HEK293 (cell line): ENCODE data around the gene GCNT4.

Source experiments
- CTCF ChIA-PET: fragments of 350-600 bp; formaldehyde crosslinking; extraction: SDS; loops from one replicate; lab custom pipeline; 2021; ENCODE audit warnings: antibody characterized with exemption; lab: Yijun Ruan, JAX
- POLR2A ChIA-PET: fragments of 300-600 bp; formaldehyde crosslinking; extraction: SDS; loops from one replicate; lab custom pipeline; 2020; ENCODE audit warnings: antibody characterized with exemption, inconsistent platforms; lab: Yijun Ruan, JAX
- H3K27ac ChIP-seq: fragments of 200-500 bp; sonication (Bioruptor generic); 2 replicates; pipeline ENCODE4 v1.5.1; 2014; ENCODE audit warnings: low read depth, low read length, control low read depth, inconsistent platforms; ENCODE audit errors: extremely low read depth
- H3K36me3 ChIP-seq, 2 experiments: fragments of 200-500 bp in 1 of 2; sonication (Bioruptor generic) in 1 of 2; 1 replicate in 1 of 2; 2 replicates in 1 of 2; pipeline ENCODE4 v1.5.1; 2014 to 2017; ENCODE audit warnings: inconsistent platforms in 2 of 2, low read length in 2 of 2; ENCODE audit not compliant: control insufficient read depth in 2 of 2, insufficient read depth in 1 of 2
- H3K4me1 ChIP-seq: fragments of 200-500 bp; sonication (Bioruptor generic); 2 replicates; pipeline ENCODE4 v1.5.1; 2014; ENCODE audit warnings: mild to moderate bottlenecking, low read length, inconsistent platforms; ENCODE audit not compliant: control insufficient read depth, insufficient read depth
- H3K4me3 ChIP-seq: 2 replicates; pipeline ENCODE4 v1.5.1; 2011; ENCODE audit warnings: low read depth, mild to moderate bottlenecking, control low read depth, low read length, moderate library complexity
- H3K9me3 ChIP-seq: fragments of 200-500 bp; sonication (Bioruptor generic); 2 replicates; pipeline ENCODE4 v1.5.1; 2014; ENCODE audit warnings: low read depth, low read length, inconsistent platforms; ENCODE audit not compliant: control insufficient read depth, insufficient read depth
- GLI2 ChIP-seq: fragments of 450-650 bp; formaldehyde crosslinking; IDR thresholded peaks from 2 replicates; pipeline ENCODE4; 2017; ENCODE audit warnings: missing biosample characterization, missing genetic modification characterization, low read depth, borderline replicate concordance
- HOXA7 ChIP-seq: sonication (generic); formaldehyde crosslinking; IDR thresholded peaks from 2 replicates; pipeline ENCODE4 v1.8.1; 2022; ENCODE audit warnings: missing genetic modification reagents, borderline replicate concordance
- KLF10 ChIP-seq: fragments of 450-650 bp; IDR thresholded peaks from 2 replicates; pipeline ENCODE4 v1.5.1; 2018; ENCODE audit warnings: missing biosample characterization, mild to moderate bottlenecking, missing genetic modification characterization
- MEIS1 ChIP-seq: sonication (generic); formaldehyde crosslinking; IDR thresholded peaks from 2 replicates; pipeline ENCODE4 v1.8.1; 2022; ENCODE audit warnings: missing genetic modification reagents, mild to moderate bottlenecking, borderline replicate concordance
- SCRT1 ChIP-seq: fragments of 450-650 bp; formaldehyde crosslinking; IDR thresholded peaks from 2 replicates; pipeline ENCODE4 v1.5.1; 2016; ENCODE audit warnings: missing biosample characterization, missing genetic modification characterization, borderline replicate concordance
- SCRT2 ChIP-seq: fragments of 450-650 bp; formaldehyde crosslinking; IDR thresholded peaks from 2 replicates; pipeline ENCODE4 v1.5.1; 2016; ENCODE audit warnings: missing biosample characterization, missing genetic modification characterization
- ZBTB21 ChIP-seq: fragments of 450-650 bp; formaldehyde crosslinking; IDR thresholded peaks from 2 replicates; pipeline ENCODE4 v1.5.1; 2017; ENCODE audit warnings: missing biosample characterization, missing genetic modification characterization
- ZNF133 ChIP-seq: fragments of 450-650 bp; formaldehyde crosslinking; IDR thresholded peaks from 2 replicates; pipeline ENCODE4 v1.5.1; 2016; ENCODE audit warnings: missing biosample characterization, missing genetic modification characterization
- ZNF140 ChIP-seq: fragments of 450-650 bp; formaldehyde crosslinking; IDR thresholded peaks from 2 replicates; pipeline ENCODE4 v1.5.1; 2016; ENCODE audit warnings: missing biosample characterization, missing genetic modification characterization
- ZNF184 ChIP-seq: fragments of 450-650 bp; IDR thresholded peaks from 2 replicates; pipeline ENCODE4 v1.5.1; 2018; ENCODE audit warnings: missing biosample characterization, mild to moderate bottlenecking, missing genetic modification characterization
- ZNF292 ChIP-seq: fragments of 450-650 bp; formaldehyde crosslinking; IDR thresholded peaks from 2 replicates; pipeline ENCODE4 v1.5.1; 2016; ENCODE audit warnings: low read depth, missing biosample characterization, missing genetic modification characterization, borderline replicate concordance
- ZNF324 ChIP-seq: fragments of 450-650 bp; formaldehyde crosslinking; IDR thresholded peaks from 2 replicates; pipeline ENCODE4 v1.5.1; 2016; ENCODE audit warnings: missing biosample characterization, missing genetic modification characterization
- ZNF350 ChIP-seq: fragments of 450-650 bp; formaldehyde crosslinking; IDR thresholded peaks from 2 replicates; pipeline ENCODE4 v1.5.0; 2017; ENCODE audit warnings: missing biosample characterization, mild to moderate bottlenecking, missing genetic modification characterization
- ZNF354C ChIP-seq: fragments of 450-650 bp; formaldehyde crosslinking; IDR thresholded peaks from 2 replicates; pipeline ENCODE4 v1.5.1; 2016; ENCODE audit warnings: missing biosample characterization, missing genetic modification characterization, low read depth, borderline replicate concordance
- ZNF394 ChIP-seq: fragments of 450-650 bp; formaldehyde crosslinking; IDR thresholded peaks from 2 replicates; pipeline ENCODE4 v1.5.1; 2016; ENCODE audit warnings: missing biosample characterization, missing genetic modification characterization, mild to moderate bottlenecking, moderate library complexity, borderline replicate concordance
- ZNF48 ChIP-seq: fragments of 450-650 bp; formaldehyde crosslinking; IDR thresholded peaks from 2 replicates; pipeline ENCODE4 v1.5.1; 2016; ENCODE audit warnings: missing biosample characterization, missing genetic modification characterization
- ZNF514 ChIP-seq: fragments of 450-650 bp; formaldehyde crosslinking; IDR thresholded peaks from 2 replicates; pipeline ENCODE4 v1.5.1; 2016; ENCODE audit warnings: missing biosample characterization, missing genetic modification characterization
- ZNF530 ChIP-seq: fragments of 450-650 bp; formaldehyde crosslinking; IDR thresholded peaks from 2 replicates; pipeline ENCODE4 v1.5.1; 2016; ENCODE audit warnings: low read depth, missing biosample characterization, missing genetic modification characterization
- ZNF544 ChIP-seq: fragments of 450-650 bp; formaldehyde crosslinking; IDR thresholded peaks from 2 replicates; pipeline ENCODE4 v1.5.0; 2017; ENCODE audit warnings: missing biosample characterization, missing genetic modification characterization
- ZNF548 ChIP-seq: fragments of 450-650 bp; formaldehyde crosslinking; IDR thresholded peaks from 2 replicates; pipeline ENCODE4 v1.5.1; 2016; ENCODE audit warnings: missing biosample characterization, missing genetic modification characterization
- ZNF624 ChIP-seq: fragments of 450-650 bp; formaldehyde crosslinking; IDR thresholded peaks from 2 replicates; pipeline ENCODE4 v1.5.1; 2017; ENCODE audit warnings: missing biosample characterization, missing genetic modification characterization
- ZNF707 ChIP-seq: fragments of 450-650 bp; formaldehyde crosslinking; IDR thresholded peaks from 2 replicates; pipeline ENCODE4 v1.5.1; 2016; ENCODE audit warnings: missing biosample characterization, missing genetic modification characterization
- ZNF776 ChIP-seq: fragments of 450-650 bp; formaldehyde crosslinking; IDR thresholded peaks from 2 replicates; pipeline ENCODE4 v1.5.0; 2017; ENCODE audit warnings: missing biosample characterization, missing genetic modification characterization, borderline replicate concordance
- ZNF777 ChIP-seq: fragments of 450-650 bp; formaldehyde crosslinking; IDR thresholded peaks from 2 replicates; pipeline ENCODE4 v1.5.1; 2017; ENCODE audit warnings: missing biosample characterization, missing genetic modification characterization, borderline replicate concordance
- TF ChIP-seq, protein P1 (sequence below): IDR thresholded peaks from 2 replicates; pipeline ENCODE4 v1.6.1; 2011; ENCODE audit warnings: mild to moderate bottlenecking, low read depth, low read length, borderline replicate concordance
- TF ChIP-seq, protein P2 (sequence below): fragments of 450-650 bp; formaldehyde crosslinking; IDR thresholded peaks from 2 replicates; pipeline ENCODE4 v1.5.1; 2016; ENCODE audit warnings: missing biosample characterization, missing genetic modification characterization, borderline replicate concordance
- TF ChIP-seq, protein P3 (sequence below): fragments of 450-650 bp; formaldehyde crosslinking; IDR thresholded peaks from 2 replicates; pipeline ENCODE4 v1.5.1; 2017; ENCODE audit warnings: missing biosample characterization, missing genetic modification characterization

Gene GCNT4

DNA sequence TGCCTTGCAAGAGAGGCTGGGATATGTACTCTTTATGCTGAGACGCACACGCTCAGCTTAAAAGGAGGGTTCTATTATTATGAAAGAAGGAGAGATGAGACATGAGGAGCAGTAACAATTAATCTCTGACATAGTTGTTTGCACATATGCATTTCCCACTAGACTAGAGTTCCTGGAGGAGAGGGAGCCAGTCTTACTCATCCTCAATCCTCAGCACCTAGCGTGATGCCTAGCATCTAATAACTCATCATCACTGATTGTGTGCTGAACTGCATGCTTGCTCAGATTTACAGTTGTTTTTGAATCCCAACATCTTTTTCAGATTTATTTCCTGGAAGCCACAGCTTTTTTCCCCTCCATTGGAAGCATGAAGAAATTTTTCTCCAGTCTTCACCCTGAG, 35.5 kb downstream of the GCNT4 start:
- H3K4me1 ChIP-seq = no peaks in the 10 kb centered on the region
- H3K9me3 ChIP-seq = no peaks in the 10 kb centered on the region
- TF ChIP-seq, protein P1, sequence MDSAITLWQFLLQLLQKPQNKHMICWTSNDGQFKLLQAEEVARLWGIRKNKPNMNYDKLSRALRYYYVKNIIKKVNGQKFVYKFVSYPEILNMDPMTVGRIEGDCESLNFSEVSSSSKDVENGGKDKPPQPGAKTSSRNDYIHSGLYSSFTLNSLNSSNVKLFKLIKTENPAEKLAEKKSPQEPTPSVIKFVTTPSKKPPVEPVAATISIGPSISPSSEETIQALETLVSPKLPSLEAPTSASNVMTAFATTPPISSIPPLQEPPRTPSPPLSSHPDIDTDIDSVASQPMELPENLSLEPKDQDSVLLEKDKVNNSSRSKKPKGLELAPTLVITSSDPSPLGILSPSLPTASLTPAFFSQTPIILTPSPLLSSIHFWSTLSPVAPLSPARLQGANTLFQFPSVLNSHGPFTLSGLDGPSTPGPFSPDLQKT = no peak
- TF ChIP-seq ZNF133 = no peak
- TF ChIP-seq ZNF624 (tag by site-specific recombination) = no peak
- TF ChIP-seq ZNF530 (tag by site-specific recombination) = no peak
- no peak for TF ChIP-seq ZNF776
- TF ChIP-seq ZNF777 = no peak
- no peak for TF ChIP-seq ZNF514 (tag by site-specific recombination)
- no peak for TF ChIP-seq ZNF544 (tag by site-specific recombination)
- TF ChIP-seq ZNF140 (tag by site-specific recombination) = no peak
- TF ChIP-seq ZNF48 (tag by site-specific recombination) = no peak
- TF ChIP-seq, protein P2, sequence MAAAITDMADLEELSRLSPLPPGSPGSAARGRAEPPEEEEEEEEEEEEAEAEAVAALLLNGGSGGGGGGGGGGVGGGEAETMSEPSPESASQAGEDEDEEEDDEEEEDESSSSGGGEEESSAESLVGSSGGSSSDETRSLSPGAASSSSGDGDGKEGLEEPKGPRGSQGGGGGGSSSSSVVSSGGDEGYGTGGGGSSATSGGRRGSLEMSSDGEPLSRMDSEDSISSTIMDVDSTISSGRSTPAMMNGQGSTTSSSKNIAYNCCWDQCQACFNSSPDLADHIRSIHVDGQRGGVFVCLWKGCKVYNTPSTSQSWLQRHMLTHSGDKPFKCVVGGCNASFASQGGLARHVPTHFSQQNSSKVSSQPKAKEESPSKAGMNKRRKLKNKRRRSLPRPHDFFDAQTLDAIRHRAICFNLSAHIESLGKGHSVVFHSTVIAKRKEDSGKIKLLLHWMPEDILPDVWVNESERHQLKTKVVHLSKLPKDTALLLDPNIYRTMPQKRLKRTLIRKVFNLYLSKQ (tag by site-specific recombination) = no peak
- no peak for TF ChIP-seq KLF10 (tag by site-specific recombination)
- TF ChIP-seq, protein P3, sequence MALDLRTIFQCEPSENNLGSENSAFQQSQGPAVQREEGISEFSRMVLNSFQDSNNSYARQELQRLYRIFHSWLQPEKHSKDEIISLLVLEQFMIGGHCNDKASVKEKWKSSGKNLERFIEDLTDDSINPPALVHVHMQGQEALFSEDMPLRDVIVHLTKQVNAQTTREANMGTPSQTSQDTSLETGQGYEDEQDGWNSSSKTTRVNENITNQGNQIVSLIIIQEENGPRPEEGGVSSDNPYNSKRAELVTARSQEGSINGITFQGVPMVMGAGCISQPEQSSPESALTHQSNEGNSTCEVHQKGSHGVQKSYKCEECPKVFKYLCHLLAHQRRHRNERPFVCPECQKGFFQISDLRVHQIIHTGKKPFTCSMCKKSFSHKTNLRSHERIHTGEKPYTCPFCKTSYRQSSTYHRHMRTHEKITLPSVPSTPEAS = no peak
- TF ChIP-seq ZNF350 = no peak
- H3K36me3 ChIP-seq = no peaks in the 10 kb centered on the region
- H3K27ac ChIP-seq = no peak overlapping the region
- ChIA-PET CTCF (interaction anchor here (1.4 kb wide), 1 partner anchor 11 kb away, joined by 4 read pairs; no protein-coding TSS in a partner anchor), POLR2A (no interaction called here)
- no peak overlapping the region for H3K4me3 ChIP-seq

DNA sequence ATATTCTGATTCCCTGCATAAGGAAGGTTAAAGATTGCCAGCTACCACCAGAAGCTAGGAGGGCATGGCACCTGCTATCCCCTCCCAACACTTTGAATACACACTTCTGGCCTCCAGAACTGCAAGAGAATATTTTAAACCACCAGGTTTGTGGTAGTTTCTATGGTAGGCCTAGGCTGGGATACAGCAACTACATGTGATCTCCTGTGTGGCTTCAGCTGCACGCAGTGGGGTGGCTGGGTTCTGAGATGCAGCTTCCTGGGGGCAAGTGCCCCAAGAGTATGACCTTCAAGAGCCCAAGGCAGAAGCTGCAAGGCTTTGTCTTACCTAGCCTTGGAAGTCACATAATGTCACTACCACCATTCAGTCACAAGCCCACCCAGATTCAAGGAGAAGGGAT, 39.6 kb downstream of the GCNT4 start:
- ChIA-PET POLR2A (no interaction called here), CTCF (no interaction called here)
- no peak overlapping the region for H3K4me3 ChIP-seq
- no peak overlapping the region for H3K27ac ChIP-seq
- H3K9me3 ChIP-seq = no peaks in the 10 kb centered on the region
- TF ChIP-seq ZNF292 = no peak
- TF ChIP-seq ZNF324 = no peak
- TF ChIP-seq ZNF354C (tag by site-specific recombination) = no peak
- no peak for TF ChIP-seq ZNF707 (tag by site-specific recombination)
- TF ChIP-seq, all 188 proteins: peak for 0
- H3K36me3 ChIP-seq = no peaks in the 10 kb centered on the region
- no peaks in the 10 kb centered on the region for H3K4me1 ChIP-seq

DNA sequence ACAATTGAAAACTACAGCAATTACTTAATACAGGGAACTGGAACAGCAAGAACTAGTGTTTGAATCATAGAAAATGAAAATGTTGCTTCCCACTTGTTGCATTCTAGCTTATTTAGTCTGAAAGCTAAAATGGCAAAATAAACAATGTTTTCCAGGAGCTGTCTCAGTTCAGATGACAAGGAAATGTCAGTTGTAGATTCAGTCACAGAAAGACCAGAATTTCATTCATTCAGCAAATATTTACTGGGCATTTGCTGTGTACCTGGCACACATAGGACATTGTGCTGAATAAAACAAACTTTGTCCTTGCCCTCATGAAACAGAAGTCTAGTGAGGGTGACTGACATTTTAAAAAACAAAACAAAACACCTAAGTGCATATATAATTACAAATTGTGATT, 41.5 kb downstream of the GCNT4 start:
- Histone ChIP-seq H3K9me3 (no peaks in the 10 kb centered on the region), H3K4me3 (no peak overlapping the region), H3K36me3 (no peaks in the 10 kb centered on the region), H3K27ac (no peak overlapping the region), H3K4me1 (no peaks in the 10 kb centered on the region)
- CTCF ChIA-PET = interaction anchor here (0.7 kb wide), 1 partner anchor 40 kb away, joined by 3 read pairs; no protein-coding TSS in a partner anchor
- POLR2A ChIA-PET = no interaction called here
- no peak for TF ChIP-seq ZNF394
- no peak for TF ChIP-seq MEIS1 (CRISPR knock-in tag)
- no peak for TF ChIP-seq ZNF548 (tag by site-specific recombination)
- TF ChIP-seq ZNF184 (tag by site-specific recombination) = no peak
- TF ChIP-seq SCRT1 = peak; percentile 47; the same call in 1 of the 2 replicates
- TF ChIP-seq GLI2 (tag by site-specific recombination) = no peak
- no peak for TF ChIP-seq HOXA7
- TF ChIP-seq ZBTB21 (tag by site-specific recombination) = no peak
- TF ChIP-seq SCRT2 = peak; percentile 72
